ENCODE measurements around the gene ANKRD9. TPM values are rescaled to one million over a fixed set of nuclear protein-coding genes. Genes with fewer than 3 reads are reported as not detected.

ANKRD9 gene
- total and polyA plus RNA-seq, 2 of the 13 experiments (the other 11 are each of a cell fraction or from before 2014, with no cell fraction given): 10.0 to 15.0 TPM

GRCh38 chr14:102538602-102539543 lies 29.3 kb upstream of the ANKRD9 start (continued):
- TF ChIP-seq SPEN (CRISPR knock-in tag; IDR thresholded peaks at IDR 0.05; ENCODE audit: low read depth) (peak; percentile 80; the same call in 1 of the 2 replicates), NFE2L1 (CRISPR knock-in tag; IDR thresholded peaks at IDR 0.05; ENCODE audit: borderline replicate concordance) (no peak), KLF15 (CRISPR knock-in tag; IDR thresholded peaks at IDR 0.05; ENCODE audit: borderline replicate concordance) (0 out of 2 replicates have a peak, but pooled peaks have one; percentile 36), MLXIP (CRISPR knock-in tag; IDR thresholded peaks at IDR 0.05; ENCODE audit: borderline replicate concordance) (0 out of 2 replicates have a peak, but pooled peaks have one; percentile 41), SALL2 (CRISPR knock-in tag; IDR thresholded peaks at IDR 0.05) (0 out of 2 replicates have a peak, but pooled peaks have one; percentile 43), FOXP1 (IDR thresholded peaks at IDR 0.05) (no peak), FOXP1 (CRISPR knock-in tag; IDR thresholded peaks at IDR 0.05) (no peak), ZNF513 (CRISPR knock-in tag; conservative IDR thresholded peaks at IDR 0.05) (no peak), ZBTB43 (CRISPR knock-in tag; conservative IDR thresholded peaks at IDR 0.05) (0 out of 2 replicates have a peak, but pooled peaks have one; percentile 13), FOXO1 (CRISPR knock-in tag; IDR thresholded peaks at IDR 0.05) (0 out of 2 replicates have a peak, but pooled peaks have one; percentile 8), ZBTB7A (CRISPR knock-in tag; IDR thresholded peaks at IDR 0.05) (peak; percentile 18), HIVEP1 (CRISPR knock-in tag; IDR thresholded peaks at IDR 0.05) (no peak), NR2F2 (IDR thresholded peaks at IDR 0.05; ENCODE audit: borderline replicate concordance, low read depth) (0 out of 2 replicates have a peak, but pooled peaks have one; percentile 35), SRF (IDR thresholded peaks at IDR 0.05; ENCODE audit: low read depth, low read length) (no peak), GZF1 (CRISPR knock-in tag; IDR thresholded peaks at IDR 0.05) (peak; percentile 86), ZNF143 (CRISPR knock-in tag; IDR thresholded peaks at IDR 0.05) (peak; percentile 75), MBNL3 (CRISPR knock-in tag; conservative IDR thresholded peaks at IDR 0.05) (no peak), ATF6 (CRISPR knock-in tag; conservative IDR thresholded peaks at IDR 0.05) (0 out of 2 replicates have a peak, but pooled peaks have one; percentile 5), ZMAT3 (CRISPR knock-in tag; conservative IDR thresholded peaks at IDR 0.05) (peak; percentile 76; the same call in 1 of the 2 replicates), ERF (CRISPR knock-in tag; IDR thresholded peaks at IDR 0.05) (peak; percentile 63; the same call in 1 of the 2 replicates), PHF21A (CRISPR knock-in tag; IDR thresholded peaks at IDR 0.05) (peak; percentile 95), SSRP1 (CRISPR knock-in tag; IDR thresholded peaks at IDR 0.05) (no peak), BRCA1 (CRISPR knock-in tag; IDR thresholded peaks at IDR 0.05) (peak; percentile 67; the same call in 1 of the 2 replicates)
